ENCODE data around the gene ARHGEF5. TPM values are rescaled to one million over a fixed set of nuclear protein-coding genes. Genes with fewer than 3 reads are reported as not detected.
"Not testable (repeated sequence)": the region's sequence is repeated elsewhere in the genome, so short reads cannot be mapped to it uniquely, and the experiment has no call there.

Gene ARHGEF5
- total RNA-seq, 1 donor from 2014 or later, result 5.3 TPM

- DNase-seq (ENCODE audit: low spot score), result no peak
Measured at GRCh38 chr7:144379776-144380384, 24.7 kb downstream of the ARHGEF5 start.

GRCh38 chr7:144384071-144384470 is 28.9 kb downstream of the ARHGEF5 start:
- no peak for DNase-seq (ENCODE audit: low spot score)

GRCh38 chr7:144384555-144385245 is 29.5 kb downstream of the ARHGEF5 start:
- DNase-seq (ENCODE audit: low spot score), result peak; percentile 40

GRCh38 chr7:144386741-144387140 is 31.5 kb downstream of the ARHGEF5 start:
- DNase-seq (ENCODE audit: low spot score), result no peak

GRCh38 chr7:144388950-144389349 is 33.7 kb downstream of the ARHGEF5 start:
- no peak for DNase-seq (ENCODE audit: low spot score)

GRCh38 chr7:144390481-144390880 is 35.3 kb downstream of the ARHGEF5 start:
- DNase-seq (ENCODE audit: low spot score), result no peak

GRCh38 chr7:144391014-144391413 is 35.8 kb downstream of the ARHGEF5 start:
- no peak for DNase-seq (ENCODE audit: low spot score)

- peak; percentile 83 for DNase-seq (ENCODE audit: low spot score)
Measured at GRCh38 chr7:144391823-144392255, 36.6 kb downstream of the ARHGEF5 start.

GRCh38 chr7:144397086-144397485 is 41.9 kb downstream of the ARHGEF5 start:
- no peak for DNase-seq (ENCODE audit: low spot score)

GRCh38 chr7:144398291-144398690 is 43.1 kb downstream of the ARHGEF5 start:
- DNase-seq (ENCODE audit: low spot score), result no peak

GRCh38 chr7:144398911-144399310 is 43.7 kb downstream of the ARHGEF5 start:
- DNase-seq (ENCODE audit: low spot score), result no peak

GRCh38 chr7:144399946-144400345 is 44.7 kb downstream of the ARHGEF5 start:
- no peak for DNase-seq (ENCODE audit: low spot score)

GRCh38 chr7:144401490-144401889 is 46.3 kb downstream of the ARHGEF5 start:
- no peak for DNase-seq (ENCODE audit: low spot score)

- no peak for DNase-seq (ENCODE audit: low spot score)
Measured at GRCh38 chr7:144403102-144403501, 47.9 kb downstream of the ARHGEF5 start.

- DNase-seq (ENCODE audit: low spot score), result no peak
Measured at GRCh38 chr7:144403649-144404061, 48.5 kb downstream of the ARHGEF5 start, which contains the start of gene NOBOX. TSS of gene NOBOX (minus strand) at chr7:144403693.

- peak; percentile 47 for DNase-seq (ENCODE audit: low spot score)
Measured at GRCh38 chr7:144404946-144405345, 49.7 kb downstream of the ARHGEF5 start.

- DNase-seq (ENCODE audit: low spot score), result no peak
Measured at GRCh38 chr7:144407266-144407931, 52.2 kb downstream of the ARHGEF5 start.

- no peak for DNase-seq (ENCODE audit: low spot score)
Measured at GRCh38 chr7:144408121-144408520, 52.9 kb downstream of the ARHGEF5 start.

- DNase-seq (ENCODE audit: low spot score), result no peak
Measured at GRCh38 chr7:144410441-144410840, 55.2 kb downstream of the ARHGEF5 start.

- DNase-seq (ENCODE audit: low spot score), result no peak
Measured at GRCh38 chr7:144414815-144415214, 59.6 kb downstream of the ARHGEF5 start.

- DNase-seq (ENCODE audit: low spot score), result no peak
Measured at GRCh38 chr7:144415858-144416257, 60.7 kb downstream of the ARHGEF5 start.

GRCh38 chr7:144416341-144416740 is 61.1 kb downstream of the ARHGEF5 start:
- DNase-seq (ENCODE audit: low spot score), result no peak

- DNase-seq (ENCODE audit: low spot score), result not testable (repeated sequence)
Measured at GRCh38 chr7:144418931-144419330, 63.7 kb downstream of the ARHGEF5 start.
